HG02981 (cell line): Measurements from ENCODE around the gene ANKRD22.

Experiments
- ATAC-seq: cut with Tn5 transposase; IDR thresholded peaks from one replicate; pipeline ENCODE4 v1.9.1; 2021; ENCODE audit warnings: mild to moderate bottlenecking, moderate library complexity; ENCODE audit not compliant: unreplicated experiment

The ANKRD22 gene

DNA sequence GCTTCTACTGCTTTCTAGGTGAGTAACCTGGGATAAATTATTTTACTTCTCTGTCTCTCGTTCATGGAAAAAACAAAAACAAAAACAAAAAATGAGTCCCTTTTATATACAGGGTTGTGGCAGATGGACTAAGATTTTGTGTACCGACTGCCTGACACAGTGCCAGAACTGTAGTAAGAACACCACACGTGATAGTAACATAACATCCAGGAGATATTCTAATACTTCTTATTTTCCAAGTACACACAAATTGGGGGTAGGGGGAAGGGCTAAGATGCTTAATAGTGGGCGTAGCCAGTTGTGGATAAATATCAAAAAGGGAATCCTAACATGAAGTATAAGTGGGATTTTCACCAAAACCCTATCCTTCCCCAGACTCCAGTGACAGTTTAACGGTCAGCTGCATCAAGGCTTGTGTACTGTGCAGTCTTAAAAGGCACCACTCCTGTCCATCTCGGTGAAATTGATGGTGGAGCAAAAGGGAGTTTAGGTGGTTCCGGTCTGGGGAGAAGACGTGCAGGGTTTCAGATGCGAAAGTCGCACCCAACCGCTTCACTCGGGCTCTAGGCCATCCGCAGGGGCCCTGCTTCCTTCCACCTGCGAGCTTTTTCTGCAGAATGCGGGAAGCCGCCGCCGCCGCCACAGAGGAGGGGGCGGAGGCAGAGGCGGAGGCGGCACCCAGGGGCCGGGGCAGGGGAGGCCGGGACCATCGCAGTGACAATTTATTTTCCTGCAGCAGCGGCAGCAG lies 28.1 kb upstream of the ANKRD22 start, which contains the start of gene STAMBPL1:
Gene STAMBPL1 (plus strand): TSS at position 712 of the 748 bp plus-strand sequence. CDS start 21,464 bp downstream, outside the sequence.
- ATAC-seq: peak; percentile 52

DNA sequence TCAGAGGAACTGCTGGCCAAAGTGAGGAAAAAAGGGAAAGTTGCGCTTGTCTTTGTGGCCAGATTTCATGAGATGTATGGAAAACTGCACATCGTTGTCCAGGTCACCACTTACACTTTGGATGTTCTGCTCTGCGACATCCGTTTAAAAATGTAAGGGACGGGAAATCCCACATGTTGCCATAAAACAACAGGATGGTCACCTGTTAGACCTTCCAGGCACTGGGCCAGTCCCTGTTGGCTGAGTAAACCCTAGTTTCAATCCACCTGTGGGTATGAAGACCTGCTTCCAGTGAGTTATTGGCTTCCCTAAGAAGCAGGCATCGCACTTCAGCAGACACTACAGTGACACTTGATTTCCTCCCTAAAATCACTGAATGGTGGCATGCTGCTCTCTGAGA lies 25.7 kb upstream of the ANKRD22 start:
- ATAC-seq: no peak

DNA sequence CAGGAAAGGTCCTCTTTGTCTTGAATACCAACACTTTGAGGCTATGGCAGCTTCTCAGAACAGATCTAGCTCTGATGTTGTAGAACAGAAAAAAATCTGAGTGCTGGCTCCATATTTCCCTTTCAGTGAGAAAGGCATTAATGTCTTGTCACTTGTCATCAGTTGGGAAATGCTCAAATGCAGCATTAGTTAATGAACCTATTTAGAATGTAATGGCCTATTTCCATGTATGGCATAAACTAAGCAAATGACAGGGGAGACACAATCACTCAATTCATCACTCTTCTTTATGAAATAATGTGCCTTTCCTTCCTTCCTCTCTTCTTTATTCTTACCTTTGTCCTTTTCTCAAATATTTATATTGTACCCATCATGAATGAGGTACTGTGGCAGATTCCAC lies 23.4 kb upstream of the ANKRD22 start:
- ATAC-seq: no peak

GRCh38 chr10:88874281-88874680 lies 22.6 kb upstream of the ANKRD22 start:
- ATAC-seq: no peak

DNA sequence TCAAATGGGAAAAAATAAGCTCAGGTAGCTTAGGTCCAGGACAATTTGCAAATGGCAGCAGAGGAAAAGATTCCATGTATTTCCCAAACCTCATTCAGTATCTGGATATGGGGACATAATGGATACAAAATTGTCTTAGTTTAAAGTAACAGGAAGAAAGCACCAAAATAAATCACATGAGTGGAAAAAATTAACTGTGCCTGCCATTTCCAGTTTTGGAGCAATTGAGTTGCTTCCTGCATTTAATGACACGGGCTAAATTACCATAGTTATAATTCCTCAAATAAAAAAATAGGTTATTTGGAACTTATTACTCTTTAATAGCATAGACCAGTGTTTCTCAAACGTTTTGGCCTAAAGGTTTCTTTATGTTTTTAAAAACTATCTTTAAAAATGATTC lies 22.1 kb upstream of the ANKRD22 start:
- no peak for ATAC-seq

DNA sequence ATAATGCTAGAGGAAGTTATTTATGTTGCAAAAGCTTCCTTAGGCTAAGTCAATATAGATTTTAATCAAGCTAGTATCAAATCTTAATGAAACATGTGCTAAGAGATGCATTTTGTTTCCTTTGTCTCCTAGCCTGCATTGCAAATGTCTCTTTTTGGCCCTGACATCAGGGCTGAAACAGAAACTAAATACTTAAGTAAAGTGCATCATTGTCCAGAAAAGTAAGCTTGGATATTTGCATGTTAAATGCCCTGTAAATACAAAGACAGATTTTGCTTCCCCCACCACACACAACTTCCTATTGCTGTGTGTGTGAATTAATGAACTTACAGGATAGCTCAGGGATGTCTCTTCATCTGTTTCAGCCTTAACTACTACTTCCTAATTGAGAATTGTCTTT lies 18.4 kb upstream of the ANKRD22 start:
- ATAC-seq: no peak

DNA sequence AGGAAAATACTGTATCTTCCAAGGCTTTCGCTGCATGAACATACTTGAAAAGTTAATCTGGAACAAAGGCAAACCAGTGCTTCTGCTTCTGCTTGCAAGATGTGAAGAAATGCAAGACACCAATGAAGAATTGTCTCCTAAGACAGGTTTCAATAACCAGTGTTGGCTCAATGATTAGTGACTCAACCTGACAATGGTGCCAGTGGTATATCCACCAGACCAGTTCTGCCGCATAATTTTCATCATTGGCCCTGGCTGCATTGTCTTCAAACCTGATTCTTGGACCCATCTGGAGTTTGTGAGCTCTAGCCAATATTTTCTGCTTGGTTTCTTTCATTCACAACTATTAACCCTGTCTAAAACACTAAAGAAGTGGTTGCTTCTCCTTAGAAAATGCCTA lies 14.8 kb upstream of the ANKRD22 start:
- ATAC-seq: no peak

- ATAC-seq: no peak
Measured at GRCh38 chr10:88865281-88865876, 13.7 kb upstream of the ANKRD22 start.

GRCh38 chr10:88861036-88861435 lies 9.4 kb upstream of the ANKRD22 start:
- ATAC-seq: no peak

GRCh38 chr10:88858491-88858890 lies 6.8 kb upstream of the ANKRD22 start:
- ATAC-seq: no peak

- ATAC-seq: no peak
Measured at GRCh38 chr10:88857831-88858230, 6.2 kb upstream of the ANKRD22 start.

DNA sequence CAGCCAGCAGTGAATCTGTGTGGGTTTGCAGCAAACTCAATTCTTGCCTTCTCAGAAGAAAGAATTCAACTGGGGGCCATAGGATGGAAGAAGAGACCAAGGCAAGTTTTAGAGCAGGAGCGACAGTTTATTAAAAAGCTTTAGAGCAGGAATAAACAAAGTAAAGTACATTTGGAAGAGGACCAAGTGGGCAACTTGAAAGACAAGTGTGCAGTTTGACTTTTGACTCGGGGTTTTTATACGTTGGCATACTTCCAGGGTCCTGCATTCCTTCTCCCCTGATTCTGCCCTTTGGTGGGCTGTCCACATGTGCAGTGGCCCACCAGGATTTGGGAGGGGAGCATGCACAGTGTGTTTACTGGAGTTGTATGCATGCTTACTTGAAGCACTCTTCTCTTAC lies 3.0 kb upstream of the ANKRD22 start:
- no peak for ATAC-seq

DNA sequence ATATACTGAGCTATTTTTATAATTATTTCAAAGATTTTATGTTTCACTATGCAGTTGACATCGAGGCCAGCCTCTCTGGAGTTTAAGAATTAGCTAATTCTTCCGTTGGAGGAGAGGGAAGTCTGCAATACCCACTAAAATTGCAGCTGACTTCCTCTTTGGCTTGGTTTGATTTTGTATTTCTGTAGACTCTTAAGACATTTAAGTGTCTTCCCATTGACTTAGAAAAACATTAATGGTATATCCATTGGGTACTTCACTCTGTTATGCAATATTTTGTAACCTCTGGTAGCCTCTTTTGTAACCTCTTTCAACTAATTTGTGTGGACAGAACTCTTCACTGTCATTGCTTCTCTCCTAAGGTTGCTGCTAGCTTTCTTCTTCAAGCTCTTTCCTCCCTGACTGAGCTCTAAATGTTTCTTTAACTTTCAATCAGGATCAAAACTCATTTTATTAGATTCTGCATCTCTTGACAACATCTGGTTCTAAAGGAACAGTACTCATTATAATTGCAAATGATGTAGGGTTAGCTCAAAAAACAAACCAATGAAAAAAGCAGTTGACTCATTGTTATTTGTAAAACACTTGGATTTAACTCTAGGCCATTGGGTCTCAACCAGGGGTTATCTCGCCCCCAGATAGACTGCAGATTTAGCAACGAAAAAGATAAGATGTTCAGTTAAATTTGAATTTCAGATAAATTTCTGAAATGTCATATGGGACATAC lies 1.7 kb upstream of the ANKRD22 start:
- no peak for ATAC-seq

- no peak for ATAC-seq
Measured at GRCh38 chr10:88852327-88852726, 683 bp upstream of the ANKRD22 start.

DNA sequence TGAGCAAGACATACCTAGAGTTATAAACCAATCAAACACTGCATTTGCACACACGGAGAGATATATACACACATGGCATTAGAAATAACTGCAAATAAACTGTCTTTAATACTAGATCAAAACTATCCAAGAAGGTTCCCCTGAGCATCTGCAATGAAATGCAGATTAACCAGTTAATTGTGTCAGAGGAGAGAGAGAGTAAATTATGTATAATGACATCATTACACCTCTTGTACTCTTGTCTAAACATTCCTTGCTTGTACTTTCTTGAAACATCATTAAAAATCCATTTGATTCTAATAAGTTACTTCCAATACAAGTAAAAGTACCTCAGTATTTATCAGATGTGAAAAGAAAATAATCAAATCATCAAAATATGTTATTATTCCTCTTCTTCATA lies 932 bp downstream of the ANKRD22 start:
- no peak for ATAC-seq

- no peak for ATAC-seq
Measured at GRCh38 chr10:88849234-88849633, 2.4 kb downstream of the ANKRD22 start.

DNA sequence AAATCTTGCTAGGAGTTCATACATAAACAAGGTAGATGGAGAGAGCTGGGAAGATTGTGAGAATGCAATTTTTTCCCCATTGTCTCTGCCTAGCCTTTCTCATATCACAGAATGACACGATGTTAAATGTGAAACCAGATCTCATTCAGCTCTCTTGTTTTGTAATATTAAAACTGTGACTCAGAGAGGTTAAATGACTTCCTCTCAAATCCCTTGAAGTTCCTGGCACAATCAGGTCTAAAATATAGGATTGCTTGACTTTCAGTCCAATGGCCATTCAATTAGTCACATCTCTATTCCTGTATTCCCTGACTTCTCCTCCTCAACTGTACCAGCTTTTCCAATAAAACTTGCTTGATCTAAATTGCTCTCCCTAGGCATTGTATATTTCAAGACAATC lies 3.1 kb downstream of the ANKRD22 start:
- ATAC-seq: no peak

DNA sequence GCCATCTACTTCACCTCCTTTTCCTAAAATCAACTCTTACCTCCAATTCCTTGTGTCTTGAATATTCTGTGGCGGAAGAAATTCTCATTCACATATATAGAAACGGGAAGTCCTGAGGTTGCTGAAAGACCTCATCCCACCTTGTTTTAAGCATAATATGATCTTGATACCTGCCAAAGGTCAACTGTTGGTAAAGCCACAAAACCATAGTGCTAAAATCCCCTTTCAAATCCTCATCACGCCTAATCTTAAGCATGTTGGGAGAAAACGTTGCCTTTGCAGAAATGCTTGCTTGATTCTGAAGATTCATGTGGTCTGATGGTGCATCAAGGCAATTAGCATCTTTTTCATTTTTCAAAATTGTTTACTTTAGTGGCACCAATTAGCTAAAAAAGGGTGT lies 8.5 kb downstream of the ANKRD22 start:
- no peak for ATAC-seq

GRCh38 chr10:88841316-88842111 lies 10.1 kb downstream of the ANKRD22 start:
- no peak for ATAC-seq

- ATAC-seq: no peak
Measured at GRCh38 chr10:88840881-88841280, 10.8 kb downstream of the ANKRD22 start.

DNA sequence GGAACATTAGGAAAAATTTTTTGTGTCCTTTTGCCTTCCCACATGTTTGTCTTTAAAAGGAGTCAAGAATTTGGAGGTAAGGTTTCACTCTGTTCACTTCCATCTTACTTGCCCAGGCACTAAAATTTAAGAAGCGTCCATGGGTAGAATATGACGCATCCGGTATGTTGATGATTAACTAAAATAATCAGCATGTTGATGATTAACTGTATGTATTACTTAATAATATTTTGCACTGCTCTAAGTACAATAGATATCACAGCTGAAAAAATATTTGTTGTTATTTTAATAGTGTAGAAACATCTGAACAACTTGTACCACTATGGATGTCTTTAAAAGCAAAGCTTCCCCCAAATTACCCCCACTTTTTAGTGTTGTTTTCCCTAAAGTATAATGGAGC lies 11.5 kb downstream of the ANKRD22 start:
- no peak for ATAC-seq
